GM18909 (cell line): ENCODE data around the gene IPO9.

ENCODE experiments used
- ATAC-seq: cut with Tn5 transposase; IDR thresholded peaks from one replicate; pipeline ENCODE4 v1.9.1; 2021; ENCODE audit warnings: mild to moderate bottlenecking; ENCODE audit not compliant: unreplicated experiment, poor library complexity

IPO9 gene

DNA sequence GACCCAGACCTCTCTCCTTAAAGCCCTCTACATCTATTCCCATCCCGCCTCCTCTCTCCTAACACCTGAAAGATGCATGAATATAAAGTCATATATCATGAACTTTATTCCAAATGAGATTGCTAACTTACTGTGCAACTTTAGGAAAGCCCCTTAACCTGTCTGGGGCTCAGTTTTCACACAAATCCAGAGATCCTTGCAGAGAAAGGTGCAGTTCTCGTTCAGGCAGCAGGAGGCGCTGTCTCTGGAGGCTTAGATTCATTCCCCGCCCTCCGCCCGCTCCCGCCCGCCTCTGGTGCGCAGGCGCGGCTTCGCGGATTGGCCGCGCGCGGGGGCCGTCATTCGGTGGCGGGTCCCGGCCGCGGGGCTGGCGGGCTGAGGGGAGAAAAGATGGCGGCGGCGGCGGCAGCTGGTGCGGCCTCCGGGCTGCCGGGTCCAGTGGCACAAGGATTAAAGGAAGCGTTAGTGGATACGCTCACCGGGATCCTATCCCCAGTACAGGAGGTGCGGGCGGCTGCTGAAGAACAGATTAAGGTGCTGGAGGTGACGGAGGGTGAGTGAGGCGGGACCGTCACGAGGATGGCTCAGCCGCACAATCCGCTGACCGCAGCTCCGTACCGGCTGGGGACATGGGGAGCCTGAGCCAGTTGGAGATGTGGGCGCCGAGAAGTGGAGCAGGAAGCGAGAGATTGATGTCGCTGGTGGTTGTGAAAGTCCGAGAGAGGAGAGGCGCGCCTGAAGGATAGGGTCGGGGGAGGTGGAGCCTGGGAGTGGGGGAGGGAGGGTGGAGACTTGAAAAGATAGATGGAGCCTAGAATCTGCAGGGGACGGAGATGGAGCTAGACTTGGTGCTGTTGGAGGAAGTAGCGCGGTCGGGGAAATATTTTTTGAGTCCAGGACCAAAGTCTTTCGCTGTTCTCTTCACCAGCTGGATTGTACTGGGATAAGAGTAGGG is at the start of gene IPO9:
TSS of gene IPO9 (plus strand) at position 338 of the 955 bp plus-strand sequence. CDS start at position 391, 53 bp downstream.
- peak; percentile 86 for ATAC-seq

DNA sequence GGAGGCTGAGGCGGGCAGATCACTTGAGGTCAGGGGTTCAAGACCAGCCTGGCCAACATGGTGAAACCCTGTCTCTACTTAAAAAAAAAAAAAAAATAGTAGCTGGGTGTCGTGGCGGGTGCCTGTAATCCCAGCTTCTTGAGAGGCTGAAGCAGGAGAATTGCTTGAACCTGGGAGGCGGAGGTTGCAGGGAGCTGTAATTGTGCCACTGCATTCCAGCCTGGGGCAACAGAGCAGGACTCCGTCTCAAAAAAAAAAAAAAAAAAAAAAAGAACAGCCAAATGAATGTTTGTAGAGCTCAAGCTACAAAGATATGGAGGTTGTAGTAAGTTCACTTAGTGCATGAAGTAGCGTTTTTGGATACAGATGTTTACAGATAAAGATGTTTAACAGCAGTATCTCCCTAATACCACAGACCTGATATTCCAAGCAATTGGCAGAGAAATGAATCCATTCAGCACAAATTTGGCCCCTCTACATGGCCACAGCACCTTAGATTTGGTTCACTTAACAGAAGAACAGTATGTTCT is 49.5 kb upstream of the IPO9 start:
- no peak for ATAC-seq

DNA sequence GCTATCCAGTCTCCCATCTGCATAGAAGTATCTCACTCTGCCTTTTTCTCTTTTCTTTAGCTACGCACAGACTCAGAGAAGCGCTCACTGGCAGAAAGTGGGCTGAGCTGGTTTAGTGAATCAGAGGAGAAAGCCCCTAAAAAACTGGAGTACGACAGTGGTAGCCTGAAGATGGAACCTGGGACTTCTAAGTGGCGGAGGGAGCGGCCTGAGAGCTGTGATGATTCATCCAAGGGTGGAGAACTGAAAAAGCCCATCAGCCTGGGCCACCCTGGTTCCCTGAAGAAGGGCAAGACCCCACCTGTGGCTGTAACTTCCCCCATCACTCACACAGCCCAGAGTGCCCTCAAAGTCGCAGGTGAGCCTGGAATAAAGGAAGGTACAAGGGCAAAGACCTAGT is 48.0 kb upstream of the IPO9 start:
- no peak for ATAC-seq

DNA sequence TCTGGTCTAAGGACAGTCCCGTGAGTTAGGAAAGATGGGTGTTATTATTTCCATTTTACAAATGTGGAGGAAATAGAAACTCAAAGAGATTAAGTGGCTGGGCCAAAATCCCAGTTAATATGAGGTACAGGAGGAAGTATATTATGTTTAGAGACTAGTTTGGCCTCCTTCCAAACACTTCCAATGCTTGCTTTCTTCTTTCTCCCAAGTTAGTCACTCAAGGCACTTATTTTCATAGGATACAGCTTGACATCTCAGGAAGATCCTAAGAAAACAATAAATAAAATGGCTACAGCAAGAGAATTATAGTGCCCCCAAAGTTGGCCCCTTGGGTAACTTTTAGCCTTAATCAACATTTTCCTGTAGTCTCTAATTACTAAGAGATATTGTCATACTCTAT is 47.5 kb upstream of the IPO9 start:
- ATAC-seq: no peak

DNA sequence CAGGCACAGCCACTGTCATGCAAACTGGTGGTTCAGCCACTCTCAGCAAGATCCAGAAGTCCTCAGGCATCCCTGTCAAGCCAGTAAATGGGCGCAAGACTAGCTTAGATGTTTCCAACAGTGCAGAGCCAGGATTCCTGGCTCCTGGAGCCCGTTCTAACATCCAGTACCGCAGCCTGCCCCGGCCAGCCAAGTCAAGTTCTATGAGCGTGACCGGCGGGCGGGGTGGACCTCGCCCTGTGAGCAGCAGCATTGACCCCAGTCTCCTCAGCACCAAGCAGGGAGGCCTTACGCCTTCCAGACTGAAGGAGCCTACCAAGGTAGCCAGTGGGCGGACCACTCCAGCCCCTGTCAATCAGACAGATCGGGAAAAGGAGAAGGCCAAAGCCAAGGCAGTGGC is 46.6 kb upstream of the IPO9 start:
- no peak for ATAC-seq

DNA sequence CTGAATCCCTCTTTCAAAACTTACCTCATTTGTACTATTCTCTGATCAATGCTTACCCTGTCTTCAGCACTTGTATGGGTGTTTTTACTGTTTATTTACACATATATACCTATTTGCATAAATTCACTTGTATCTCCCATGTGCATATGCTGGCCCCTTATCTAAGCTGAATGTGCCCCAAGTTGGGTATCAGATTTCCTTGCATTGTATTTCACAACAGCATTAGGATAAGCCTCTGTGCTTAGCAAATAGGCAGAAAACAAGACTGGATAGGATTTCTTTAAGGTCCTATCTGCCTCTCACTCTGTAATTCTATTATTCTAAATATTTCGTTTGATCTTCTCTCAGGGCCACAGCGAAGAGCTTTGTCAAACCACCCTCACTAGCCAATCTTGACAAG is 45.9 kb upstream of the IPO9 start:
- no peak for ATAC-seq

DNA sequence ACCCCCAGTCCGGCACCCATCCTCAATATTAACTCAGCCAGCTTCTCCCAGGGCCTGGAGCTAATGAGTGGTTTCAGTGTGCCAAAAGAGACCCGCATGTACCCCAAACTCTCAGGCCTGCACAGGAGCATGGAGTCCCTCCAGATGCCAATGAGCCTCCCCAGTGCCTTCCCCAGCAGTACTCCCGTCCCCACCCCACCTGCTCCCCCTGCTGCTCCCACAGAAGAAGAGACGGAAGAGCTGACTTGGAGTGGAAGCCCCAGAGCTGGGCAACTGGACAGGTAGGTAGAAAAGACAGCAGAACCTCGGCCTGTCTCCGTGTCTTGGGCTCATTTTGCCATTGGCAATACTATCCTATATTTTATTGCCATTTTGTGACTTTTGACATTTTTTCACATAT is 45.4 kb upstream of the IPO9 start:
- no peak for ATAC-seq

DNA sequence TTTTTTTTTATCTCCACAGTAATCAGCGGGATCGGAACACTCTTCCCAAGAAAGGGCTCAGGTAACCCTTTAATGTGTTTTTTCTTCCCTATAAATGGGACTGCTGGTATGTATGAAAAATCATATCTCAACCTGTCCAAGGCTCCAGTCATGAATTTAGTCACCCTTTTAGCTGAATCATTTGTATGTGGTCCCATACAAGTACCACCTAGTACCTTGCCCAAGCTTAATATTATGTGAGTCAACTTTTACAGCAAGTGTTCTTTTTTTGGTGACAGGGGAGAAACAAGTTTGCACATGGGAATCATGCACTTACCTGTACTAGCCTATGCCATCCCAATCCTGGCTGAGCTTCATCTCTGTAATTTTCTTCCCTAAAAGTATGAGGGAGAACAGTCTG is 43.7 kb upstream of the IPO9 start:
- no peak for ATAC-seq

DNA sequence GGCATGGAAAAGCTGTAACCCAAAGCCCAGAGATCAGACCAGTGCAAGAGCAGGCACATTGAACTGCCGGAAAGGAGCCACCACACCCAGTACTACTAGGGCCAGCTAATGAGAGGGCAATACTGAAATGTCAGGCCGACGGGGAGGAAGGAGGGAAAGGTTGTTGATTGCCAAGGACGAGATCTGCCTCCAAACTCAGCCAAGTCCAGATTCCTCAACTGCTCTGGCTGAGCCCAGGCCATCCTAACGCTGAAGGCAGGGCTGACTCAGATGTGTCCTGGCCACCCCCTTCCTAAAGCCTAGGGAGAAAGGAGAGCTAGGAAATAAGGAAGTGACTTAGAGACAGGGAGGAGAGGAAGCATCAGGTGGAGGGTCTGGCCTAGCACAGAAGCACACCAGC is 42.1 kb upstream of the IPO9 start:
- ATAC-seq: no peak

DNA sequence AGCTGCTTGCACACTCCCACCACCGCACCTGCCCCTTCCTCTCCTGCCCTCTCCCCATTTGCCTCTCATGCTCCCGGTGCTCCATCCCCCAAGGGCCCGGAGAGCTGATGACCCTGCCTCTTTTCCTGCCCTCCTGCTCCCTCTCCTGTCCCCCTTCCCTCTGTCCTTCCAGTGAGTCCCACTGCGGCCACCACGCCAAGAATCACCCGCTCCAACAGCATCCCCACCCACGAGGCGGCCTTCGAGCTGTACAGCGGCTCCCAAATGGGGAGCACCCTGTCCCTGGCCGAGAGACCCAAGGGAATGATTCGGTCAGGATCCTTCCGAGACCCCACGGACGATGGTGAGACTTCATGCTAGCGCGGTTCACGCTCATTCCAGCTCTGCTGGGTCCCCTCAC is 40.7 kb upstream of the IPO9 start:
- no peak for ATAC-seq

DNA sequence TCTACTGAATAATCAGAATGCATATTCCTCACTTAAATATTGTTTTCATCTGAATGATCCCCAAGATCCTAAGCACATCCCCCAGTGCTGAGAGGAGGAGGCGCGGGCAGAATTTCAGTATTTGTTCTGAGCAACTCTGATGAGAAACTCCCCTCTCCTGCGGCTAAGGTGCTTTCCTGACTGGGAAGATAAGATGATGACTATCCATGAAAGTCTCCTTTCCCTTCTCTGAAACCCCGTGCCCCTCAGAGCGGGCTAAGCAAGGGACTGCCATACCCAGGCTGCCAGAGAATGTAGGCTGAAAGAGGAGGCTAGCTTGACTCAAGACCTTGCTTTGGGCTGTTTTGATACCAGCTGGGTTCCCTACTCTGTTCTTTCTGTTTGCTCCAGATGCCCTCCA is 39.7 kb upstream of the IPO9 start:
- no peak for ATAC-seq

DNA sequence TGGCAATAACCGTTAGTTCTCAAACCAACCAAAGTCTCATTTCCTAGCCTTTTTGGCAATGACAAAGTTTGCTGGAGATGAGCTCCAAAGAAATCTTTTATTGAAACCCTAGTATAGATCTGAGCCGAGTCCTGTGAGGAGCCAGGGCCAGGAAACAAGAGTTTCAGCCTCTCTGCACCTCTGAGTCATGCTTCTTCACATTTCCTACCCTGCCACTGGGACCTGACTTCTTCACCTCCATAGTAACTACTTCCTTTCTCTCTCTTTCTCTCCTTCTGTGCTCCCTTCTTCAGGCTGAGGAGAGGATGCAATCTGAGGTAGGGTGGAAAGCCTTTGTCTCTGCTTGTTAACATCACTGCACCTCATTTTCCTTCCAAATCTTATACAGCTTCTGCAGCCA is 38.7 kb upstream of the IPO9 start:
- ATAC-seq: no peak

DNA sequence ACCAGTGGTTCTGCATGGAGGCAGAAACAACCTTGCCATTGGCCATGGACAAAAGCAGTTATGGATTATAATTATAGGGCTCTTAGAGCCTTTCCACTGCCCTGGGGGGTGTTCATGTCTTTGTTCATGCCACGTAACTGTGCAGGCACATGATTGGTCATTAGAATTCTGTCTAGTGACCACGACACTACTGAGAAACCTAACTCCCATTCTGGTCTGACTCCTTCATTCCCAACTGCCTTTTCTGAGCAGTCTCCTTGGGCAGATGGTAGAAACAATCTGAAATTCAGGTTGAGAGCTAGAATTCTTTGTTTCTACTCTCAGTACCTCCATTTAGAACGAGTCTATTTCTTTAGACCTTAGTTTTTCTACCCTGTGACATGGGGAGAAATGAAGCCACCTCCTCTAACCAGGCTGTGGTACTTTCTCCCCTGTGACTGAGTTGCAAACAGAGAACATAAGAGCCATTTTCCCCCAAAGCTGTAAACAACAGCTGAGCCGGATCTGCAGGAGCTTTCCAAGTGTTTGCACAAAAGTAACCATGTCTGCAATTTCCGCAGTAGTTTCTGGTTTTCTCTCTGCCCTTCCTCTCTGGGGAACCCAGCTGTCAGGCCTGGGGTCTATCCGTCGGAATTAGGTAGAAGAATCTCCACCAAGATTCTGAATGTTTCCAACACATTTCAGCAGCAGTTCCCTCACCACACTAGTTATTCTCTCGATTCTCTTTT is 37.7 kb upstream of the IPO9 start:
- ATAC-seq: no peak

DNA sequence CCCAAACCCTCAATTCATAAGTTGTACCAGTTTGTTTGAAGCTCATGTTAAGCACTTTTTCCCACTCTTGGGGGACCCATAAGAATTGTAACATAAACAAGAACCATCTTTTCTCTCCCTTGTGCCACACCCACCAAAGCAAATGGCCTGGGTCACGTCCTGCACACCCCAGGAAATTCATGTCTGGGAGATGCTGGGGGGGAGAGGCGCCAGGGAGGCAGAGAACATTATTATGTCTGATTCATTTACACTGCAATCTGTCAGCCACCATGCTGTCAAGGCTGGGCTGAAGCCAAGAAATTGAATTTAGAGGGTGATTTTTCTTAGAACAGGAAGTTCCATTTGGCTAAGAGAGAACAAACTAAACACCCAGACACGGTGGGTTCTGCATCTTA is 37.2 kb upstream of the IPO9 start:
- ATAC-seq: no peak

DNA sequence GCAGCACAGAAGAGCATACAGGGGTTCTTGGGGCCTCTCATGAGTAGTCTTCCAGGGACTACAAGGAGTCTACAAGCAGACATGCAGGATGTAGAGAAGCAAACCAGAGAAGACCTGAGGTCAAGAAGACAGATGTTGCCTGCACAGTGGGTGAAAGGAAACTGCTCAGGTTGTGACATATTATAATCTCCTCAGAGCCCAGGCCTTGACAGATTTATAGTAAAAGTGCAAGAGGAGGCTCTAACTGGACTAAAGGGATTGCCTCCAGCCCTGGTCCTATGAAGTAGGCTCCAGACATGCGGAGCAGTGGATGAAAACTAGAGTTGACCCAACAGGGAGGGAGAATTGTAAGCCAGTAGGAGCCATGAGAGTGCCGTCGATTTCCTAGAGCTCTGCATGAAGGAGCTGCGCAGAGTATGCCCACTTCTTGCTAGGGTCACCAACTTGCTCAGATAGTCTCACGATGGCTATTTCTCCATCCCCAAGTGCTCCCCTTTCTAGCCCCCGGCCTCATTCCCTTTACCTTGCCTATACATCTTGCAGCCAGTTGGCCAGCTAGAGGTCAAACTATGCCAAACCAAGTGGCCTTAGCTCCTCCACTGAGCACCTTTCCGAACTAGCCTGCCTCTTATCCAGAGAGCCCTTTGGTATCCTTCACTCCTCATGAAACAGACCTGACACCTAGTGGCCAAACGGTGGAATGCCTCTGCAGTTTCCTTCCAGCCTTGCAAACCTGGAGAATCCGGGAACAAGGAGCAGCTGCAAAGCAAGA is 36.2 kb upstream of the IPO9 start:
- no peak for ATAC-seq

DNA sequence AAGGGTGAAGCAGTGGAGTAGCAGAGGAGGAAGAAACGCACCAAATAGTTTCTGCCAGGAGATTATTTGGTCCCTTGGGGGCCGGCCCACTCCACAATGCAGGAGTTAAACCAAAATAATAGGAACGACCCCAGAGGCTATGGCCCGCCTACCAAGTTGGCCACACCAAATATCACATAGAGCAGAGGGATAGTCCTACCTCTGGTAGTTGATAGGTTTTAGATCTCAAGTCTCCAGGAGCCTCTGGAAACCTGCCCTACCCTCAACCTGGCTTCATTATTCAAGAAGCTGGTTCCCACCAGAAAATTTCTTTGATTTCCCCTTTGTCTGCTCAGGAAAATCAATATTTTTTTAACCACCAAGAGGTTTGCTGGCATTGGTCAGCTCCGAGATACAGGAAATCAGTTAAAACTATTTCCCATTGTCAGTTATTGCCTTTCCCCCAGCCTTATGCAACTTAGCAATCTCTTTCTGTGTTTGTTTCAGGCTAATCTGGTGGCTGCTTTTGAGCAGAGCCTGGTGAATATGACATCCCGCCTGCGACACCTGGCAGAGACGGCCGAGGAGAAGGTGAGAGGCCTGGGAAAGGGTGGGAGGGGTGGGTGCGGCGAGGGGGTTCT is 35.5 kb upstream of the IPO9 start:
- no peak for ATAC-seq

DNA sequence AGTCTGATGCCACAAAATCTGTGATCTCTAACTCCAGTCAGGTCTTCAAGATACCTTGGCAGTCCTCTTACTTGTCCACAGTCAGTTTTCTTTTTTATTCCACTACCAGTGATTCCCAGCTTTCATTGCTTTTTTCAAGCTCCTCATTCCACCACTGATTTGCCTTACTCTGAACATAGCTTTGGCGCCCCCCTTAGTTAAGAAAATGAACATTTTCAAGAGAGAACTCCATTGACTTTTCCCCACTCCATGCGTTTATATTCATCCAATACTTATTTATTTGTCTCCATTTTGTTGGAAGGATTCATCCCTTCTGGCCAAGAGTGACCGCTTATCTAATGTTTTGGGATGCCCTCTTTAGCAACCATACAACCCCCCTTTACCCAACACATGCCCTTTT is 33.9 kb upstream of the IPO9 start:
- no peak for ATAC-seq

DNA sequence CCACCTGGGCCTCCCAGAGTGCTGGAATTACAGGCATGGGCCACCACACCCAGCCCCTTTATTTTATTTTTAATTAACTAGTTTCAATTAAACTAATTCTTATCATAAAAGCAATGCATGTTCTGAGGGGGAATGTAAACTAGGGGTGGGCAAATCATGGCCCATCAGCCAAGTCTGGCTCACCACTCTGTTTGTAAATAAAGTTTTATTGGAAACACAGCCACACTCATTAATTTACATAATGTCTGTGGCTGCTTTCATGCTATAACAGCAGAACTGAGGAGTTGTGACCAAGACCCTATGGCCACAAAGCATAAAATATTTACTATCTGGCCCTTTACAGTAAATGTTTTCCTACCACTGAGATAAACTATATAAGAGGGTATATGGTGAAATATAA is 28.7 kb upstream of the IPO9 start:
- ATAC-seq: no peak

DNA sequence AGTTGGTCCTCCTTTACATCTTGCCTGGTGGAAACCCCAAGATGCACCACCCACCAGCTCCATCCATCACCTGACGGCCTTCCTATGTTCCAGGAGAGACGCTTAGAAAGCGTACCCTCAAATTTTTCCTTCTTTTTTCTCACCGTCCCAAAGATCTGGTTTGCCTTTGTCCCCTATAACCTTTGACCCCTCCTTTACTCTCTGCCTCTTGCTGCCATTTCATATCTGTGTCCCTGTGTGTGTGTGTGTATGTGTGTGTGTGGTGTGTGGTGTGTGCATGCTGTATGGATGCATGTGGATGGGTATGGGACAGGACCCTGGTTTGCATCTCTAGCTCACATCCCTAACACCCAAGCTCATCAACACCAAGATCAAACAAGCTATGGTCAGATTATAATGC is 22.2 kb upstream of the IPO9 start:
- no peak for ATAC-seq

DNA sequence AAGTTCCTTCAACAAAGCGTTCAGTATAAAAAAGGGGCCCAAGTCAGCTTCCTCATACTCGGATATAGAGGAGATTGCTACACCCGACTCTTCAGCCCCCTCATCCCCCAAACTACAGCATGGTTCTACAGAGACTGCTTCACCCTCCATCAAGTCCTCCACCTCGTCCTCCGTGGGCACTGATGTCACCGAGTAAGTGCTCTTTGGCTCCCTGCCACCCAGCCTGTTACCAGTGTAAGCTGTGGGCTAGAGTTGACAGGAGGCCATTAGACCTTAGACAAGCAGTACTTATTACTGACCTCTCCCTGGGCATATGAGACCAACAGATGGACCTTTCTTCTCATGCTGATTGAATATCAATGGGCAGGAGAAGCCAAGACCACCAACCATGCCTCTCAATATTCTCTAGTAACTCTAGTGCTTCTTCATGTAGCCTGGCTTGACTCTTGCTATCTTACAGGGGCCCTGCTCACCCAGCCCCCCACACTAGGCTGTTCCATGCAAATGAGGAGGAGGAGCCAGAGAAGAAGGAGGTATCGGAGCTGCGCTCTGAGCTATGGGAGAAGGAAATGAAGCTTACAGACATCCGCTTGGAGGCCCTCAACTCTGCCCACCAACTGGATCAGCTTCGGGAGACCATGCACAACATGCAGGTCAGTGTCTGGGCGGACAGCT is 20.9 kb upstream of the IPO9 start:
- ATAC-seq: no peak
